Stimulated activated CD4-positive, alpha-beta T cell treated with anti-CD3 and anti-CD28 coated beads, Interleukin-12 subunit alpha, Interleukin-12 subunit beta, amount 100 ng/mL, for 48 hours (primary cell): Measurements from ENCODE around the gene RRAD.
"Not testable (repeated sequence)": the region's sequence is repeated elsewhere in the genome, so short reads cannot be mapped to it uniquely, and the experiment has no call there.

Source experiments
- DNase-seq, 3 donors: peaks; one replicate each; pipeline ENCODE4 v3.0.0-alpha.2; 2020; ENCODE audit warnings: low read depth in 2 of 3, low spot score in 1 of 3

RRAD gene

GRCh38 chr16:66950971-66951790, 25.8 kb upstream of the RRAD start:
- no peak for DNase-seq

GRCh38 chr16:66950437-66950836, 25.1 kb upstream of the RRAD start:
- DNase-seq, result no peak

GRCh38 chr16:66949472-66949871, 24.1 kb upstream of the RRAD start:
- DNase-seq, result no peak

- no peak for DNase-seq
These were observed 23.5 kb upstream of the RRAD start for GRCh38 chr16:66948837-66949225.

- no peak for DNase-seq
These were observed 22.9 kb upstream of the RRAD start for GRCh38 chr16:66948134-66948836.

- DNase-seq, result peak; percentile 72 to 90 (median 77)
These were observed 22.1 kb upstream of the RRAD start for GRCh38 chr16:66947302-66948065.

- DNase-seq, result no peak
These were observed 21.6 kb upstream of the RRAD start for GRCh38 chr16:66946974-66947301.

GRCh38 chr16:66946541-66946940, 21.2 kb upstream of the RRAD start:
- no peak for DNase-seq

GRCh38 chr16:66945939-66946338, 20.6 kb upstream of the RRAD start:
- DNase-seq, result no peak

GRCh38 chr16:66944971-66945370, 19.6 kb upstream of the RRAD start:
- DNase-seq, result not testable (repeated sequence)

- DNase-seq, result no peak
These were observed 18.7 kb upstream of the RRAD start for GRCh38 chr16:66944054-66944441.

GRCh38 chr16:66943426-66944053, 18.2 kb upstream of the RRAD start:
- no peak for DNase-seq

GRCh38 chr16:66942981-66943380, 17.6 kb upstream of the RRAD start:
- no peak for DNase-seq

- DNase-seq, result no peak
These were observed 14.9 kb upstream of the RRAD start for GRCh38 chr16:66940236-66940635.

- no peak for DNase-seq
These were observed 14.0 kb upstream of the RRAD start for GRCh38 chr16:66939366-66939765.

GRCh38 chr16:66937725-66938337, 12.5 kb upstream of the RRAD start:
- DNase-seq, result no peak

GRCh38 chr16:66936889-66937554, 11.7 kb upstream of the RRAD start:
- no peak for DNase-seq

GRCh38 chr16:66936462-66936861, 11.1 kb upstream of the RRAD start:
- no peak for DNase-seq

- no peak for DNase-seq
These were observed 10.1 kb upstream of the RRAD start, which contains the start of gene CES2 for GRCh38 chr16:66935314-66936011. TSS of gene CES2 (plus strand) at chr16:66935516. CDS start at chr16:66935636, 120 bp downstream.

- not testable (repeated sequence) for DNase-seq
These were observed 9.5 kb upstream of the RRAD start for GRCh38 chr16:66934839-66935313.
